ENCODE measurements around the gene CCER1. TPM values are rescaled to one million over a fixed set of nuclear protein-coding genes. Genes with fewer than 3 reads are reported as not detected.

Gene CCER1
- total RNA-seq, 6 experiments from 2014 or later = not detected

GRCh38 chr12:90937651-90938050 is 17.3 kb downstream of the CCER1 start:
- no peak overlapping the region for H3K4me3 ChIP-seq
- WGBS (ENCODE audit: insufficient coverage, low coverage, low lambda C conversion rate, missing lambda C conversion rate) = 53% methylated on average over 2 of the region's 2 CpGs
- peaks cover 0 to 10% (median 0%) of the 10 kb centered on the region in 4 donors for H3K4me1 ChIP-seq
- H3K9me3 ChIP-seq = no peaks in the 10 kb centered on the region
- H3K27ac ChIP-seq = no peak overlapping the region
- no peaks in the 10 kb centered on the region for H3K27me3 ChIP-seq
- no peak for DNase-seq
- H3K36me3 ChIP-seq = no peaks in the 10 kb centered on the region
- intact Hi-C loops (cut with DNase I) = no loop called here
- ATAC-seq = no peak
- TF ChIP-seq POLR2A (IDR thresholded peaks at IDR 0.05) (no peak), CTCF (IDR thresholded peaks at IDR 0.05) (no peak)

- TF ChIP-seq POLR2A (IDR thresholded peaks at IDR 0.05) = no peak
- no peak for TF ChIP-seq CTCF (IDR thresholded peaks at IDR 0.05)
- no peak overlapping the region for H3K27ac ChIP-seq
- no peaks in the 10 kb centered on the region for H3K36me3 ChIP-seq
- 83% methylated on average over 1 of the region's 5 CpGs for WGBS (ENCODE audit: insufficient coverage, low coverage, low lambda C conversion rate, missing lambda C conversion rate)
- no peak overlapping the region for H3K4me3 ChIP-seq
- H3K9me3 ChIP-seq = no peaks in the 10 kb centered on the region
- ATAC-seq (no peak), DNase-seq (no peak)
- intact Hi-C loops (cut with DNase I) = no loop called here
- peaks cover 0 to 10% (median 0%) of the 10 kb centered on the region in 4 donors for H3K4me1 ChIP-seq
- no peaks in the 10 kb centered on the region for H3K27me3 ChIP-seq
These were observed 18.6 kb downstream of the CCER1 start for GRCh38 chr12:90936230-90937005.

- Histone ChIP-seq H3K4me1 (peaks cover 0 to 31% (median 11%) of the 10 kb centered on the region in 4 donors), H3K36me3 (no peaks in the 10 kb centered on the region), H3K27ac (peak overlapping the region in 1 of 3 donors; percentile 45), H3K9me3 (no peaks in the 10 kb centered on the region), H3K4me3 (no peak overlapping the region), H3K27me3 (no peaks in the 10 kb centered on the region)
- intact Hi-C loops (cut with DNase I) = no loop called here
- no peak for TF ChIP-seq CTCF (IDR thresholded peaks at IDR 0.05)
- no peak for TF ChIP-seq POLR2A (IDR thresholded peaks at IDR 0.05)
- no peak for DNase-seq
- peak; percentile 92 to 97 (median 93) for ATAC-seq
- WGBS (ENCODE audit: insufficient coverage, low coverage, low lambda C conversion rate, missing lambda C conversion rate) = 36% methylated on average over 5 of the region's 5 CpGs
These were observed 29.4 kb downstream of the CCER1 start for GRCh38 chr12:90925562-90925961.

- Histone ChIP-seq H3K27ac (no peak overlapping the region), H3K4me1 (peaks cover 0 to 31% (median 11%) of the 10 kb centered on the region in 4 donors), H3K4me3 (no peak overlapping the region), H3K27me3 (no peaks in the 10 kb centered on the region), H3K36me3 (no peaks in the 10 kb centered on the region), H3K9me3 (no peaks in the 10 kb centered on the region)
- 35% methylated on average over 1 of the region's 1 CpG for WGBS (ENCODE audit: insufficient coverage, low coverage, low lambda C conversion rate, missing lambda C conversion rate)
- intact Hi-C loops (cut with DNase I) = no loop called here
- DNase-seq (no peak), ATAC-seq (no peak)
- no peak for TF ChIP-seq CTCF (IDR thresholded peaks at IDR 0.05)
These were observed 30.6 kb downstream of the CCER1 start for GRCh38 chr12:90924406-90924805.

All from right lobe of liver (tissue), 6 donors.